ENCODE results near the gene CRLF3. TPM values are rescaled to one million over a fixed set of nuclear protein-coding genes. Genes with fewer than 3 reads are reported as not detected.

CRLF3 gene
- total RNA-seq, 4 donors from 2014 or later: 15.8 to 23.1 (median 19.4) TPM

DNA sequence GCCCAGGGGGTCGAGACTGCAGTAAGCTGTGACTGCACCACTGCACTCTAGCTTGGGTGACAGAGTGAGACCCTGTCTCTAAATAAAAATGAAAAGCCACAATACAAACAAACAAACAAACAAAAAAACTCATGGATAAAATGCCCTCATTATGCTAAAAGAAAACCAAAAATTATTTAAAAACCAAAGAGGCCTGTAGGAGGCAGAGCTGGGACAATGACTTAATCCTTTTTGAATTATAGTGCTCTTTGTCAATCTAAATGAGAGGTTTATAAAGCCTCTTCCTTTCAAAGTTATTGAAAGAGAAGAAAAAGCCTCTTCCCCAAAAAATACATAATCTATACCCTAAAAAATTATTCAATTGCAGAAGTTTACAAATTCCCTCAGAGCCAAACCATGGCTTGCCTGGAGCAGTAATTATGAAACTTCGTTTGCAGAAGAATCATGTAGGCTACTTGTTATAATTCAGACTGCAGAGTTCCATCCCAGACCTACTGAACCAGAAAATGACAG, 18.5 kb downstream of the CRLF3 start:
- WGBS, 2 donors (ENCODE audit: low coverage in 1 of 2): 77 to 100% methylated on average over 1 to 2 of the region's 2 CpGs
- H3K9me3 ChIP-seq: no peaks in the 10 kb centered on the region
- no peaks in the 10 kb centered on the region for H3K27me3 ChIP-seq
- no peak for TF ChIP-seq POLR2AphosphoS5 (IDR thresholded peaks at IDR 0.05)
- TF ChIP-seq, protein P1, sequence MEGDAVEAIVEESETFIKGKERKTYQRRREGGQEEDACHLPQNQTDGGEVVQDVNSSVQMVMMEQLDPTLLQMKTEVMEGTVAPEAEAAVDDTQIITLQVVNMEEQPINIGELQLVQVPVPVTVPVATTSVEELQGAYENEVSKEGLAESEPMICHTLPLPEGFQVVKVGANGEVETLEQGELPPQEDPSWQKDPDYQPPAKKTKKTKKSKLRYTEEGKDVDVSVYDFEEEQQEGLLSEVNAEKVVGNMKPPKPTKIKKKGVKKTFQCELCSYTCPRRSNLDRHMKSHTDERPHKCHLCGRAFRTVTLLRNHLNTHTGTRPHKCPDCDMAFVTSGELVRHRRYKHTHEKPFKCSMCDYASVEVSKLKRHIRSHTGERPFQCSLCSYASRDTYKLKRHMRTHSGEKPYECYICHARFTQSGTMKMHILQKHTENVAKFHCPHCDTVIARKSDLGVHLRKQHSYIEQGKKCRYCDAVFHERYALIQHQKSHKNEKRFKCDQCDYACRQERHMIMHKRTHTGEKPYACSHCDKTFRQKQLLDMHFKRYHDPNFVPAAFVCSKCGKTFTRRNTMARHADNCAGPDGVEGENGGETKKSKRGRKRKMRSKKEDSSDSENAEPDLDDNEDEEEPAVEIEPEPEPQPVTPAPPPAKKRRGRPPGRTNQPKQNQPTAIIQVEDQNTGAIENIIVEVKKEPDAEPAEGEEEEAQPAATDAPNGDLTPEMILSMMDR (IDR thresholded peaks at IDR 0.05): peak in 1 of 5 experiments; percentile 6
- no peak overlapping the region for H3K4me3 ChIP-seq
- peaks cover 0 to 15% (median 0%) of the 10 kb centered on the region in 4 donors for H3K4me1 ChIP-seq
- H3K36me3 ChIP-seq: peaks cover 0 to 26% (median 8%) of the 10 kb centered on the region in 4 donors
- no peak for DNase-seq
- no peak overlapping the region for H3K27ac ChIP-seq
- intact Hi-C loops (cut with DNase I; ENCODE audit: low total_unique reads) (no loop called here), in situ Hi-C loops (cut with MboI; ENCODE audit: low pct_ligation_motif_present in 1 of 4, low pct_unique_long_range_greater_than_20kb in 1 of 4, low sequenced_read_pairs in 3 of 4) (no loop called here)

DNA sequence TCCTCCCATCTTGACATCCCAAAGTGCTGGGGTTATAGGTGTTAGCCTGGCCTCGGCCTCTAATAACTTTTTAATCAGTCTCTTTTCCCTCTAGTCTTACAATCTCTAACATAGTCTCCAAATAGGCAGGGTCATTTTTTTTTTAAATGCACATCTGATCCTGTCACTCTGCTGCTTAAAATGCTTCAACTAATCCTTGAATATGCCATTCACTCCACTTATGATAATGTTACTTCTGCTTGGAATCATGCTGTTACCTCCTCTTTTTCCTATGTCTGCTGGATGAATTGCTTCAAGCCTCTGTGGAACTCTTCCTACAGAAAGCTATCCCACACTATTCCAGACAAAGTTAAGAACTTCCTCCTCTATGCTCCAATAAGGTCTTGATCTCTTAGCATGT, 22.8 kb downstream of the CRLF3 start:
- Histone ChIP-seq H3K9me3 (no peaks in the 10 kb centered on the region), H3K4me3 (no peak overlapping the region), H3K4me1 (no peaks in the 10 kb centered on the region), H3K27me3 (no peaks in the 10 kb centered on the region), H3K36me3 (peaks cover 0 to 36% (median 16%) of the 10 kb centered on the region in 4 donors), H3K27ac (no peak overlapping the region)
- no peak for TF ChIP-seq POLR2A (IDR thresholded peaks at IDR 0.05)
- no peak for TF ChIP-seq POLR2AphosphoS5 (IDR thresholded peaks at IDR 0.05)
- TF ChIP-seq, protein P1 (IDR thresholded peaks at IDR 0.05): no peak
- in situ Hi-C loops (cut with MboI; ENCODE audit: low pct_ligation_motif_present in 1 of 4, low pct_unique_long_range_greater_than_20kb in 1 of 4, low sequenced_read_pairs in 3 of 4) (no loop called here), intact Hi-C loops (cut with DNase I; ENCODE audit: low total_unique reads) (no loop called here)
- no peak for DNase-seq
- WGBS, 2 donors (ENCODE audit: low coverage in 1 of 2): 100% methylated on average over 1 of the region's 1 CpG

DNA sequence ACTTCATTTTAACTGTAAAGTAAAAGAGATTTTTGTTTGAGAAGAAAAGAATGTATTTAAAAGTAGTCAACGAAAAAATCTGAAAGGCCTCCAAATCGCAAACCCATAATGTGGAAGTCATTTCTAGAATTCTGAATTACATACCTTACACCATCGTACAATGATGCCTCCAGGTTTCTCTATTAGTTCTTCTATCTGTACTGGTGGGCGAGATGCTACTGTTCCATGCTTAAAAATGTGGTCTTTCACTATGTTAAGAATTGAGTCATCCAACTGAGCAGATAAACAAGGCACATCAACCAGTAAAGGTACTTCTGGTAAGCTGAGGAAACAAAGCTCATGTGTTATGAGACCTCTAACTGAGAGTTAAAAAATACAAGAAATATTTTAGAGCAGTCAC, 28.5 kb downstream of the CRLF3 start:
- DNase-seq: no peak
- intact Hi-C loops (cut with DNase I; ENCODE audit: low total_unique reads) (no loop called here), in situ Hi-C loops (cut with MboI; ENCODE audit: low pct_ligation_motif_present in 1 of 4, low pct_unique_long_range_greater_than_20kb in 1 of 4, low sequenced_read_pairs in 3 of 4) (no loop called here)
- no peaks in the 10 kb centered on the region for H3K27me3 ChIP-seq
- WGBS, 2 donors (ENCODE audit: low coverage in 1 of 2): 80 to 84% methylated on average over 4 of the region's 4 CpGs
- no peaks in the 10 kb centered on the region for H3K4me1 ChIP-seq
- H3K36me3 ChIP-seq: peaks cover 0 to 61% (median 17%) of the 10 kb centered on the region in 4 donors
- H3K27ac ChIP-seq: no peak overlapping the region
- no peaks in the 10 kb centered on the region for H3K9me3 ChIP-seq
- TF ChIP-seq, protein P1 (IDR thresholded peaks at IDR 0.05): no peak
- no peak for TF ChIP-seq POLR2A (IDR thresholded peaks at IDR 0.05)
- no peak for TF ChIP-seq POLR2AphosphoS5 (IDR thresholded peaks at IDR 0.05)
- TF ChIP-seq EP300 (IDR thresholded peaks at IDR 0.05; ENCODE audit: low read depth): no peak
- H3K4me3 ChIP-seq: no peak overlapping the region

DNA sequence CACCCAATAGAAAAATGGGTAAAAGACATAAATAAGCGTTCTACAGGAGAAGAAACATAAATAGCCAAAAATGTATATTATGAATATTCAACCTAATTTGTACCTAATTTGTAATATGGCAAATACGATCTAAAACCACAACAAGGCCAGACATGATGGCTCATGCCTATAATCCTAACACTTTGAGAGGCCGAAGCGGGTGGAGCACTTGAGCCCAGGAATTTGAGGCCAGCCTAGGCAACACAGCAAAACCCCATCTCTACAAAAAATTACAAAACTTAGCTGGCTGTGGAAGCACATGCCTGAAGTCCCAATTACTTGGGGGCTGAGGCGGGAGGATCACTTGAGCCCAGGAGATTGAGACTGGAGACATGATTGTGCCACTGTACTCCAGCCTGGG, 30.1 kb downstream of the CRLF3 start:
- Histone ChIP-seq H3K4me1 (no peaks in the 10 kb centered on the region), H3K36me3 (peaks cover 0 to 64% (median 14%) of the 10 kb centered on the region in 4 donors)
- 94 to 97% methylated on average over 5 of the region's 5 CpGs for WGBS, 2 donors (ENCODE audit: low coverage in 1 of 2)

More for the DNA sequence above, 30.1 kb downstream of the CRLF3 start:
- no peaks in the 10 kb centered on the region for H3K27me3 ChIP-seq
- no peaks in the 10 kb centered on the region for H3K9me3 ChIP-seq
- no peak for DNase-seq
- no peak overlapping the region for H3K4me3 ChIP-seq
- no peak overlapping the region for H3K27ac ChIP-seq
- intact Hi-C loops (cut with DNase I; ENCODE audit: low total_unique reads) (no loop called here), in situ Hi-C loops (cut with MboI; ENCODE audit: low pct_ligation_motif_present in 1 of 4, low pct_unique_long_range_greater_than_20kb in 1 of 4, low sequenced_read_pairs in 3 of 4) (no loop called here)
- no peak for TF ChIP-seq POLR2AphosphoS5 (IDR thresholded peaks at IDR 0.05)
- TF ChIP-seq EP300 (IDR thresholded peaks at IDR 0.05; ENCODE audit: low read depth): no peak
- TF ChIP-seq, protein P1 (IDR thresholded peaks at IDR 0.05): no peak
- TF ChIP-seq POLR2A (IDR thresholded peaks at IDR 0.05): no peak
